Astrocyte (in vitro differentiated cells and primary cell): ENCODE data around the gene GLRA3.

Source experiments
- EZH2 ChIP-seq: IDR thresholded peaks from 2 replicates; pipeline ENCODE4 v1.6.1; 2012; ENCODE audit warnings: mild to moderate bottlenecking, low read length, inconsistent platforms; ENCODE audit not compliant: insufficient read depth
- TF ChIP-seq, protein P1 (sequence below): IDR thresholded peaks from 2 replicates; pipeline ENCODE4 v1.5.1; 2011; ENCODE audit warnings: low read depth, mild to moderate bottlenecking, inconsistent platforms, low read length, moderate library complexity; ENCODE audit not compliant: insufficient read depth

DNA sequence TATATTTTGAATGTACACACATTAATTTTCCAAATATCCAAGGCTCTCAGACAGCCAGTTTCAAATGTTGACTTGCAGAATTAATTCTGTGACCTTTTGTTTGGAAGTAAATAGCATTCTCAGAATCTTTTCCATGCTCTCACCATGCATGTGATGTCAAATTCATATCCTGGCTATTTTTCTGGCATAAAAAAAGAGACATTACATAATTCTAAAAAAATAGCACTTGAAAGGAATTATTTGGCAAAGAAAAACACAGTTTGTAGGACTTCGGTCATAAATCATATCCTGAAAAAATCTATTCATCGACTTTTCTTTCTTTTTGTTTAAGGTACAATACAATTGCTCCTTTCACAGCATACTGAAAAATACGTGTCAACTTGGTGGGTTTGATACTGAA lies 111.2 kb downstream of the GLRA3 start:
- TF ChIP-seq, protein P1, sequence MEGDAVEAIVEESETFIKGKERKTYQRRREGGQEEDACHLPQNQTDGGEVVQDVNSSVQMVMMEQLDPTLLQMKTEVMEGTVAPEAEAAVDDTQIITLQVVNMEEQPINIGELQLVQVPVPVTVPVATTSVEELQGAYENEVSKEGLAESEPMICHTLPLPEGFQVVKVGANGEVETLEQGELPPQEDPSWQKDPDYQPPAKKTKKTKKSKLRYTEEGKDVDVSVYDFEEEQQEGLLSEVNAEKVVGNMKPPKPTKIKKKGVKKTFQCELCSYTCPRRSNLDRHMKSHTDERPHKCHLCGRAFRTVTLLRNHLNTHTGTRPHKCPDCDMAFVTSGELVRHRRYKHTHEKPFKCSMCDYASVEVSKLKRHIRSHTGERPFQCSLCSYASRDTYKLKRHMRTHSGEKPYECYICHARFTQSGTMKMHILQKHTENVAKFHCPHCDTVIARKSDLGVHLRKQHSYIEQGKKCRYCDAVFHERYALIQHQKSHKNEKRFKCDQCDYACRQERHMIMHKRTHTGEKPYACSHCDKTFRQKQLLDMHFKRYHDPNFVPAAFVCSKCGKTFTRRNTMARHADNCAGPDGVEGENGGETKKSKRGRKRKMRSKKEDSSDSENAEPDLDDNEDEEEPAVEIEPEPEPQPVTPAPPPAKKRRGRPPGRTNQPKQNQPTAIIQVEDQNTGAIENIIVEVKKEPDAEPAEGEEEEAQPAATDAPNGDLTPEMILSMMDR, result no peak
- no peak for TF ChIP-seq EZH2
